MM.1S (cell line): Measurements from ENCODE around the gene SERAC1.

Experiments used
- DNase-seq: peaks from one replicate; pipeline ENCODE4 v3.0.0-alpha.2; 2015
- H2AFZ ChIP-seq: fragments of 300-600 bp; sonication (generic); 2 replicates; pipeline ENCODE4 v1.6.0; 2016; ENCODE audit warnings: antibody characterized with exemption, low read length
- H3F3A ChIP-seq: fragments of 300-600 bp; sonication (generic); 2 replicates; pipeline ENCODE4 v1.6.1; 2016; ENCODE audit warnings: mild to moderate bottlenecking, antibody characterized with exemption, low read length, moderate library complexity, mixed read lengths; ENCODE audit not compliant: insufficient read depth
- H3K27ac ChIP-seq: fragments of 300-600 bp; sonication (generic); 2 replicates; pipeline ENCODE4 v1.5.1; 2016; ENCODE audit warnings: mild to moderate bottlenecking, low read length
- H3K27me3 ChIP-seq: fragments of 300-600 bp; sonication (generic); replicated peaks from 2 replicates; pipeline ENCODE4 v1.6.0; 2016; ENCODE audit warnings: low read length; ENCODE audit not compliant: insufficient read depth
- H3K36me3 ChIP-seq: fragments of 300-600 bp; sonication (generic); replicated peaks from 2 replicates; pipeline ENCODE4 v1.6.1; 2016; ENCODE audit warnings: mild to moderate bottlenecking, low read length, mixed read lengths; ENCODE audit not compliant: insufficient read depth
- H3K4me1 ChIP-seq: fragments of 300-600 bp; sonication (generic); 2 replicates; pipeline ENCODE4 v1.6.1; 2016; ENCODE audit warnings: low read length, mixed read lengths
- H3K4me2 ChIP-seq: fragments of 300-600 bp; sonication (generic); 2 replicates; pipeline ENCODE4 v1.6.0; 2016; ENCODE audit warnings: low read depth, low read length
- H3K4me3 ChIP-seq: fragments of 300-600 bp; sonication (generic); 2 replicates; pipeline ENCODE4 v1.5.1; 2016; ENCODE audit warnings: low read length, mixed read lengths
- H3K79me2 ChIP-seq: fragments of 300-600 bp; sonication (generic); 2 replicates; pipeline ENCODE4 v1.6.1; 2016; ENCODE audit warnings: mixed run types, low read length, mixed read lengths
- H3K9ac ChIP-seq: fragments of 300-600 bp; sonication (generic); 2 replicates; pipeline ENCODE4 v1.6.1; 2016; ENCODE audit warnings: low read length, mixed read lengths
- H3K9me2 ChIP-seq: fragments of 300-600 bp; sonication (generic); replicated peaks from 2 replicates; pipeline ENCODE4 v1.6.1; 2016; ENCODE audit warnings: mild to moderate bottlenecking, low read length, mixed read lengths; ENCODE audit not compliant: insufficient read depth
- H3K9me3 ChIP-seq: fragments of 300-600 bp; sonication (generic); replicated peaks from 2 replicates; pipeline ENCODE4 v1.6.1; 2016; ENCODE audit warnings: mild to moderate bottlenecking, low read length, mixed read lengths; ENCODE audit not compliant: insufficient read depth
- H4K20me1 ChIP-seq: fragments of 300-600 bp; sonication (generic); 2 replicates; pipeline ENCODE4 v1.6.1; 2016; ENCODE audit warnings: mild to moderate bottlenecking, low read length, moderate library complexity, mixed read lengths; ENCODE audit not compliant: insufficient read depth
- CTCF ChIP-seq: fragments of 300-600 bp; sonication (generic); IDR thresholded peaks from 2 replicates; pipeline ENCODE4 v1.5.1; 2016; ENCODE audit warnings: antibody characterized with exemption, low read length, mixed read lengths
- EZH2 ChIP-seq: fragments of 300-600 bp; sonication (generic); optimal IDR thresholded peaks from 2 replicates; pipeline ENCODE3; 2017; ENCODE audit warnings: low read depth, mild to moderate bottlenecking, antibody characterized with exemption, low read length, mixed read lengths
- EZH2phosphoT487 ChIP-seq: fragments of 300-600 bp; sonication (generic); IDR thresholded peaks from 2 replicates; pipeline ENCODE4 v1.6.1; 2018; ENCODE audit warnings: antibody characterized with exemption, low read length

The SERAC1 gene

DNA sequence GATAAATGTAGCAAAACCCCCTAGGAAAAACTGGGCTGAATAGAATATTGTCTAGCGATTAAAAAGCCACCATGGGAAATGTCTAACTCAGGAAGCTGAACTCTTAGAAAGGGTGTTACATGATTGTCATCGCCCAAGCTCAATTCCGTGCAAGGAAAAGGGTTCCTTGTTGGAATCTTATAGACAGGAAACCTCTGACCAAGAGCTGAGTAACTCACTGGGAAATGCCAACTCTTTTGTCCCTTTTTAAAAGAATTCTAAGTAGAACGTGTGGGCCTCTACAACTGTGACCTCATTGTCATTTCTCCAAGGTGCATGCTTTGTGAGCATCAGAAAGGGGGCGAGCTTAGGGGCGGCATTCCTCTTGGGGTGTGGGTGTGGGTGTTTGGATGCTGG lies 98.3 kb downstream of the SERAC1 start:
- H2AFZ ChIP-seq: no peak overlapping the region
- H3K27ac ChIP-seq: no peak overlapping the region
- no peaks in the 10 kb centered on the region for H3K9me3 ChIP-seq
- H3K9me2 ChIP-seq: no peaks in the 10 kb centered on the region
- H3K9ac ChIP-seq: no peak overlapping the region
- H3K4me1 ChIP-seq: no peaks in the 10 kb centered on the region
- no peaks in the 10 kb centered on the region for H3K36me3 ChIP-seq
- H3F3A ChIP-seq: no peaks in the 10 kb centered on the region
- no peaks in the 10 kb centered on the region for H3K27me3 ChIP-seq
- TF ChIP-seq EZH2phosphoT487: no peak
- TF ChIP-seq EZH2: no peak
- TF ChIP-seq CTCF: no peak
- no peaks in the 10 kb centered on the region for H4K20me1 ChIP-seq
- DNase-seq: no peak
- H3K4me2 ChIP-seq: no peak overlapping the region
- no peaks in the 10 kb centered on the region for H3K79me2 ChIP-seq
- H3K4me3 ChIP-seq: no peak overlapping the region

DNA sequence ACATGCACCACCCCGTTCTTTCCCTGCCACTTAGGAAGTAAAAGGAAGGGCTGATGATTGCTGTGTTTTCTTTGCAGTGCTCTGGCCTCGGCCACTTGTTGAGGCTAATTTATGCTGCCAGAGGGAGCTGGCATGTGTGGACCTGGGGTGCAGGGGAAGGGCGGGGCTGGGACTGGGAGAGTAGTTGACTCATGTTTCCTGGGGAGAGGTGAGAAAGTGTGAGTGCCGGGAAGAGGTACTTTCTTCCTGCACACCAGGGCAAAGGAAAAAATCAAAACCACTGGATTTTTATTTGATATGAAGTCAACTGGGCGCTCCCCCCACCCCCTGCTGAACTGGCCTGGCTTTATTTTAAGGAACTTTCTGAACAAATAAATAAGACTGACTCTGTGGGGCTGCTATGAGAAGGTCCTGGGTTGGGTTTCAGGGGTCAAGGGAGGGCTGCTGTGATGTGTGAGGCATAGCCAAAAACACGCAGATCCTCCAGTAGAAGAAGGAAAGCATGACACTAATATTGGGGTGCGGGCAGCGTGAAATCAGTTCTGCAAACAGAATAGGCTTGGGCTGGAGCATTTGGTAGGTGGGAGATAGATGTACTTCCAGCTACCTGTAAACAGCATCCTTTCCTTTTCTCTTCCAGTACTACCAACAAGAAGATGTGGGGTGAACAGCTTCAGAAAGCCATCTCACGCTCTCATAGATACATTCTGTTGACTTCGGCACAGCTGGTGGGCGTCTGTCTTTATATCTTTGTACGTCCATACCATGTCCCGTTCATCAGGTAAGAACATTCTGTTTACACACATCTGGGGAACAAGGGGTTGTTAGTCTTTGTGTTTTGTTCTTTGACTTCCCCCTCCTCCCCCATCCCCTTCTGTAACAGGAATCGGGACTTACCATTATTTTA lies 98.9 kb downstream of the SERAC1 start:
- Histone ChIP-seq H3K9me2 (no peaks in the 10 kb centered on the region), H3K36me3 (no peaks in the 10 kb centered on the region), H4K20me1 (no peaks in the 10 kb centered on the region), H3F3A (no peaks in the 10 kb centered on the region), H3K79me2 (no peaks in the 10 kb centered on the region), H3K4me3 (no peak overlapping the region), H3K9ac (no peak overlapping the region), H3K4me1 (no peaks in the 10 kb centered on the region), H3K4me2 (no peak overlapping the region), H3K9me3 (no peaks in the 10 kb centered on the region), H3K27ac (no peak overlapping the region), H3K27me3 (no peaks in the 10 kb centered on the region), H2AFZ (no peak overlapping the region)
- TF ChIP-seq CTCF (no peak), EZH2phosphoT487 (no peak), EZH2 (no peak)
- no peak for DNase-seq

- Histone ChIP-seq H4K20me1 (no peaks in the 10 kb centered on the region), H3K4me1 (no peaks in the 10 kb centered on the region), H3K79me2 (no peaks in the 10 kb centered on the region), H3K9me2 (no peaks in the 10 kb centered on the region), H3K4me3 (no peak overlapping the region), H3K4me2 (no peak overlapping the region), H3K27ac (no peak overlapping the region), H3K36me3 (no peaks in the 10 kb centered on the region), H3K9ac (no peak overlapping the region), H2AFZ (no peak overlapping the region), H3K9me3 (no peaks in the 10 kb centered on the region), H3K27me3 (no peaks in the 10 kb centered on the region), H3F3A (no peaks in the 10 kb centered on the region)
- no peak for DNase-seq
- TF ChIP-seq EZH2phosphoT487: no peak
- no peak for TF ChIP-seq EZH2
- no peak for TF ChIP-seq CTCF
These were observed 99.7 kb downstream of the SERAC1 start for GRCh38 chr6:158068156-158068892.
